Kidney epithelial cell (primary cell): ENCODE data around the gene JARID2. TPM values are rescaled to one million over a fixed set of nuclear protein-coding genes. Genes with fewer than 3 reads are reported as not detected.

Experiments
- DNase-seq: peaks from one replicate; pipeline ENCODE4 v3.0.0-alpha.2; 2010; ENCODE audit warnings: low read depth
- H3K27me3 ChIP-seq: 2 replicates; pipeline ENCODE4 v1.6.0; 2011; ENCODE audit warnings: low read length; ENCODE audit not compliant: control insufficient read depth, insufficient read depth
- H3K36me3 ChIP-seq: 2 replicates; pipeline ENCODE4 v1.5.1; 2011; ENCODE audit warnings: low read length; ENCODE audit not compliant: control insufficient read depth, insufficient read depth
- H3K4me3 ChIP-seq: 2 replicates; pipeline ENCODE4 v1.5.1; 2011; ENCODE audit warnings: low read depth, mild to moderate bottlenecking, control low read depth, low read length
- total RNA-seq: library from RNA; depleted of rRNA; stranded (reverse); fragments of >200 nt; gene quantifications from 2 replicates; pipeline ENCODE4 v1.2.3, GENCODE V29; 2015
- TF ChIP-seq, protein P1 (sequence below): IDR thresholded peaks from 2 replicates; pipeline ENCODE4 v1.5.1; 2011; ENCODE audit warnings: mild to moderate bottlenecking, moderate library complexity, low read length, control low read depth, inconsistent platforms; ENCODE audit not compliant: insufficient read depth, poor library complexity, severe bottlenecking

The JARID2 gene
- total RNA-seq, 1 donor from 2014 or later, result 15.2 TPM

DNA sequence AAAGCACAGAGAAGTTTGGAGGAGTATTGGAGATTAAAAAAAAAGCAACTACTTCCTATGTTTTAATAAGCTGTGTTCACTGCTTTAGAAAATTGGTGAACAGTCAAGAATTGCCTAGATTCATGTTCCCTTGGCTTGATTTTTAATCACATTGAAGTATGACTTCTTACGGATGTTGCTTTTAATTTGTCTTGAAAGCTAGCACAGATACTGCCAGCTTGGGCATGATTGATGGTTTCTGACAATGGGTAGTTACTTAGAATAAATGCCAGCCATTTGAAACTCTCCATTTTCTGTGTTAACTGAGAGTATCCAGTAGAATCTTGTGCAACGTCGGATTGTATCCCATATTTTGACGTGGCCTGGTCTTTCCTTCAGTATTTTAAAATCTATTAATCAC lies 239.0 kb downstream of the JARID2 start:
- TF ChIP-seq, protein P1, sequence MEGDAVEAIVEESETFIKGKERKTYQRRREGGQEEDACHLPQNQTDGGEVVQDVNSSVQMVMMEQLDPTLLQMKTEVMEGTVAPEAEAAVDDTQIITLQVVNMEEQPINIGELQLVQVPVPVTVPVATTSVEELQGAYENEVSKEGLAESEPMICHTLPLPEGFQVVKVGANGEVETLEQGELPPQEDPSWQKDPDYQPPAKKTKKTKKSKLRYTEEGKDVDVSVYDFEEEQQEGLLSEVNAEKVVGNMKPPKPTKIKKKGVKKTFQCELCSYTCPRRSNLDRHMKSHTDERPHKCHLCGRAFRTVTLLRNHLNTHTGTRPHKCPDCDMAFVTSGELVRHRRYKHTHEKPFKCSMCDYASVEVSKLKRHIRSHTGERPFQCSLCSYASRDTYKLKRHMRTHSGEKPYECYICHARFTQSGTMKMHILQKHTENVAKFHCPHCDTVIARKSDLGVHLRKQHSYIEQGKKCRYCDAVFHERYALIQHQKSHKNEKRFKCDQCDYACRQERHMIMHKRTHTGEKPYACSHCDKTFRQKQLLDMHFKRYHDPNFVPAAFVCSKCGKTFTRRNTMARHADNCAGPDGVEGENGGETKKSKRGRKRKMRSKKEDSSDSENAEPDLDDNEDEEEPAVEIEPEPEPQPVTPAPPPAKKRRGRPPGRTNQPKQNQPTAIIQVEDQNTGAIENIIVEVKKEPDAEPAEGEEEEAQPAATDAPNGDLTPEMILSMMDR, result no peak
- Histone ChIP-seq H3K36me3 (peaks cover 2% of the 10 kb centered on the region), H3K4me3 (no peak overlapping the region), H3K27me3 (no peaks in the 10 kb centered on the region)
- DNase-seq, result no peak

DNA sequence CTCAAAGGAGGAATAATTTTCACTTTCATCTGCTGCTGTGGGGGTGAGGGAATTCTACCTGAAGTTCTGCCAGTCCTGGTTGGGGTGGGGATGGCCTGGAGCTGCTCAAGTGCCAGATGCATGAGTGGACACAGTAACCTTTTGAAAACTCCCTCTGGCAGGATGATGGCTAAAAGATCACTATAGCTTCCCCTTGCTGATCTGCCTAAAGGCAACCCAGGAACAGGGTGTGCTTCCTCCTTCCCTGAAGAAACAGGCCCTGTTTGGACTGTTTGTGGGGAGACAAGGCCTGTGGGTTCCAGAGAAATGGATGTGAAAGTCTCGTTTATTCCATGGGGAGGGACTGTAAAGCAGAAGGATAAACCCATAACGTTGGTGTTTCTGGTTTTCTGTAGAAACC lies 240.1 kb downstream of the JARID2 start:
- TF ChIP-seq, protein P1, result no peak
- DNase-seq, result no peak
- Histone ChIP-seq H3K4me3 (no peak overlapping the region), H3K27me3 (no peaks in the 10 kb centered on the region), H3K36me3 (peaks cover 2% of the 10 kb centered on the region)

DNA sequence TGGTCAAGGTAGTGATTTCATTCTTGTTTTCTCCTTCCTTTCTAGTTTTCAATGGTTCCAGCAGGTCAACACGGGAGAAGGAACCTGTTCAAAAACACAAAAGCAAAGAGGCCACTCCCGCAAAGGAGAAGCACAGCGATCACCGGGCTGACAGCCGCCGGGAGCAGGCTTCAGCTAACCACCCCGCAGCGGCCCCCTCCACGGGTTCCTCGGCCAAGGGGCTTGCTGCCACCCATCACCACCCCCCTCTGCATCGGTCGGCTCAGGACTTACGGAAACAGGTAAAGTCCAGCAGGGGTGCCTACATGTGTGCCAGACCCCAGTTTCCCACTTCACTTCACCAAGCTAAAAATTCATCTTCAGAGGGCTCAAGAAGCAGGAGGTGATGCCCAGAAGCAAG lies 241.4 kb downstream of the JARID2 start:
- TF ChIP-seq, protein P1, result no peak
- Histone ChIP-seq H3K36me3 (peaks cover 2% of the 10 kb centered on the region), H3K27me3 (no peaks in the 10 kb centered on the region), H3K4me3 (no peak overlapping the region)
- no peak for DNase-seq

DNA sequence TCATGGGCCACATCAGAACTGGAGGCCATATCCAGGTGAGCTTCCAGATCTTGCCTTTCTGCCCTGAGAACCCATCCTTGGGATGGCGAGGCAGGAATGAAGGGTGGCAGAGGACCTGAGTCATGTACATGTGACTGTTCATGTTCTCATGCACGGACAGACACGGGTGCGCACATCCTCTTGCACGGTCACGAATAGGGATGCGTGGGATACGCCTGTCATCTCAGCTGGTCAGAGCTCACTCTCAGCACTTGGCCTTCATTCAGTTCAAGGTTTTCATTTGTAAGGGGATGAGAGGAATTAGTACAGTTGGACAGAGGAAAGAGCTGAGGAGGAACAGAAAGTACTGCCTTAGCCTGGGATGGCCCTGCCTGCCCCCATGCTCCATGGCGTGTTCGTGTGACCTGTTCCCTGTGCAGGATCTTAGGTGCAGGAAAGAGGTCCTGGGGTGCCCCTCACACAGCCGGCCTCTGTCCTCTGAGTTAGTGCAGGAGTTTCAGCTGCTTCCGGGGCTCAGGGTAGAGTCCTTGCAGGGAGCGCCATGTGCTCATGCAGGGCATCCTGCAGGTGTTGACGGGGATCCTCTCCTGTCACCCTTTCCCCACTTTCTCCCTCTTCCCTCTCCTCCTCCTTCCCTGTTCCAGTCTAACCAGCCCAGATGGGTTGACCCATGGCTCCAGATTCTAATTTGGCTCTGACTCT lies 243.5 kb downstream of the JARID2 start:
- TF ChIP-seq, protein P1, result no peak
- DNase-seq, result no peak
- Histone ChIP-seq H3K36me3 (peaks cover 2% of the 10 kb centered on the region), H3K4me3 (no peak overlapping the region), H3K27me3 (no peaks in the 10 kb centered on the region)

DNA sequence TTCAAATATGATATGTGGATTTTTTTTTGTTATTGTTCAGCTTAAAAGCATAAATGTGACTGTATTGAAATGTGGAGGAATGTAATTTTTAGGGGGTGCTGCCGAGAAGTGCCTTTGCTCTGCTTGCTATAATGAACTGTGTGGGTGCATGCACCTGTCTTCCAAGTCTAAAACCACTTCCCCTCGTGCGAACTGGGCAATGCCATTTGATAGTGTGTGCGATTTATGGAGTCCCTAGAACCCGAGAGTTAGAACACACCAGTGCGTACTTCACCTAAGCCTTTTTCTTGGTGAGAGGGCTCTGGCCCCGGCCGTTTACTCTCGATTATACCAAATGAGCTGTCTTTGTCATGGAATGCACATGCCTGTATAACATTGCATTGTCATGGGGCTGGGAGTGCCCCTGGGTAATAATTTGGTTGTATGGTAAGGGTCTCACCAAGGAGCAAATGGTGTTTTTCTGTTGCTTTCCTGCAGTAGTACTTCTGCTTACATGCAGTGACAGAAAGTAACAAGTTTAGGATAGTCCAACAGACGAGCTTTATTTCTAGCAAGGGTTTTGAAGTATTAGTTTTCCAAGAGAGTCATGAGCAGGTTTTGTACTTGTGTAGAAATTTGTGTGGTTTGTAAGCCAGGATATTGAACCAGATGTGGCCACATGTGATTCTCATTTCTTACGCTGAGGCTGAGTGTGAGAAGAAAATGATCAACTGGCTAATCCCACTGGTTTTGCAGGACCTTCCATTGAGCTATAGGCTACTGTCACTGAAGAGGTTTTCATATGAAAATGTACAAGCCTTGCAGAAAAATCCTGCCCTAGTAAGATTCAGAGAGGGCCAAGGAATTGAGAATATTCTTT lies 244.6 kb downstream of the JARID2 start:
- H3K36me3 ChIP-seq, result peaks cover 2% of the 10 kb centered on the region
- DNase-seq, result no peak
- TF ChIP-seq, protein P1, result no peak
- no peaks in the 10 kb centered on the region for H3K27me3 ChIP-seq
- H3K4me3 ChIP-seq, result no peak overlapping the region
